Parathyroid adenoma (tissue), 2 donors: ENCODE data around the gene ITPR1.
A peak's percentile ranks its signal among the peaks of the same experiment; 100 is the strongest.

Experiments used
- H2AFZ ChIP-seq: fragments of 300-600 bp; sonication (generic); one replicate; pipeline ENCODE4 v1.7.0; 2017; ENCODE audit warnings: antibody characterized with exemption, mild to moderate bottlenecking
- H3K27ac ChIP-seq: fragments of 300-600 bp; sonication (generic); one replicate; pipeline ENCODE4 v1.7.0; 2017
- H3K27me3 ChIP-seq: fragments of 300-600 bp; sonication (generic); one replicate; pipeline ENCODE4 v1.7.0; 2017; ENCODE audit warnings: low read length; ENCODE audit not compliant: control insufficient read depth, insufficient read depth
- H3K36me3 ChIP-seq: fragments of 300-600 bp; sonication (generic); one replicate; pipeline ENCODE4 v1.7.0; 2017; ENCODE audit warnings: low read length; ENCODE audit not compliant: control insufficient read depth, insufficient read depth
- H3K4me1 ChIP-seq: fragments of 300-600 bp; sonication (generic); one replicate; pipeline ENCODE4 v1.7.0; 2017; ENCODE audit warnings: control low read depth
- H3K4me2 ChIP-seq: fragments of 300-600 bp; sonication (generic); one replicate; pipeline ENCODE4 v1.7.0; 2017; ENCODE audit warnings: low read length
- H3K4me3 ChIP-seq: fragments of 300-600 bp; sonication (generic); one replicate; pipeline ENCODE4 v1.7.0; 2017; ENCODE audit warnings: low read depth, low read length
- H3K79me2 ChIP-seq: fragments of 300-600 bp; sonication (generic); one replicate; pipeline ENCODE4 v1.7.0; 2017; ENCODE audit warnings: control low read depth
- H3K9ac ChIP-seq: fragments of 300-600 bp; sonication (generic); one replicate; pipeline ENCODE4 v1.7.0; 2017; ENCODE audit warnings: mild to moderate bottlenecking
- H3K9me3 ChIP-seq: fragments of 300-600 bp; sonication (generic); one replicate; pipeline ENCODE4 v1.7.0; 2017; ENCODE audit warnings: low read length; ENCODE audit not compliant: control insufficient read depth
- CTCF ChIP-seq: fragments of 300-600 bp; sonication (generic); IDR thresholded peaks from one replicate; pipeline ENCODE4 v1.7.0; 2017; ENCODE audit warnings: antibody characterized with exemption, mild to moderate bottlenecking
- donor health status: primary hyperparathyroidism.

ITPR1 gene

GRCh38 chr3:4862973-4863372 is 369.8 kb downstream of the ITPR1 start:
- Histone ChIP-seq H3K4me3 (no peak overlapping the region), H3K27me3 (no peaks in the 10 kb centered on the region), H3K4me1 (peaks cover 10% of the 10 kb centered on the region), H3K36me3 (no peaks in the 10 kb centered on the region), H3K79me2 (no peaks in the 10 kb centered on the region), H2AFZ (no peak overlapping the region), H3K9ac (no peak overlapping the region), H3K27ac (no peak overlapping the region), H3K4me2 (no peak overlapping the region), H3K9me3 (no peaks in the 10 kb centered on the region)
- TF ChIP-seq CTCF: no peak

- Histone ChIP-seq H2AFZ (no peak overlapping the region), H3K4me1 (peaks cover 11% of the 10 kb centered on the region), H3K79me2 (no peaks in the 10 kb centered on the region), H3K4me2 (no peak overlapping the region), H3K27ac (no peak overlapping the region), H3K9me3 (no peaks in the 10 kb centered on the region), H3K4me3 (no peak overlapping the region), H3K9ac (no peak overlapping the region), H3K36me3 (no peaks in the 10 kb centered on the region), H3K27me3 (no peaks in the 10 kb centered on the region)
- TF ChIP-seq CTCF: no peak
Observed at GRCh38 chr3:4864503-4864902, 371.4 kb downstream of the ITPR1 start.

- no peak for TF ChIP-seq CTCF
- no peak overlapping the region for H3K27ac ChIP-seq
- H3K4me2 ChIP-seq: no peak overlapping the region
Observed at GRCh38 chr3:4865714-4866113, 372.6 kb downstream of the ITPR1 start.

GRCh38 chr3:4866866-4867265 is 373.7 kb downstream of the ITPR1 start:
- H3K4me2 ChIP-seq: peak overlapping the region; percentile 76
- no peaks in the 10 kb centered on the region for H3K27me3 ChIP-seq
- H3K27ac ChIP-seq: peak overlapping the region; percentile 95
- H3K9ac ChIP-seq: no peak overlapping the region
- H3K9me3 ChIP-seq: no peaks in the 10 kb centered on the region
- peak overlapping the region; percentile 59 for H3K4me3 ChIP-seq
- no peak for TF ChIP-seq CTCF
- peaks cover 11% of the 10 kb centered on the region for H3K4me1 ChIP-seq
- H2AFZ ChIP-seq: peak overlapping the region; percentile 86
- H3K36me3 ChIP-seq: no peaks in the 10 kb centered on the region
- no peaks in the 10 kb centered on the region for H3K79me2 ChIP-seq

More at GRCh38 chr3:4865714-4866113, 372.6 kb downstream of the ITPR1 start:
- no peak overlapping the region for H3K9ac ChIP-seq
- H3K9me3 ChIP-seq: no peaks in the 10 kb centered on the region
- H3K27me3 ChIP-seq: no peaks in the 10 kb centered on the region
- no peak overlapping the region for H2AFZ ChIP-seq
- no peaks in the 10 kb centered on the region for H3K36me3 ChIP-seq
- peaks cover 11% of the 10 kb centered on the region for H3K4me1 ChIP-seq
- no peak overlapping the region for H3K4me3 ChIP-seq
- H3K79me2 ChIP-seq: no peaks in the 10 kb centered on the region

- H3K9ac ChIP-seq: no peak overlapping the region
- no peak for TF ChIP-seq CTCF
- no peaks in the 10 kb centered on the region for H3K79me2 ChIP-seq
- no peak overlapping the region for H3K4me2 ChIP-seq
- no peaks in the 10 kb centered on the region for H3K27me3 ChIP-seq
- no peaks in the 10 kb centered on the region for H3K36me3 ChIP-seq
- H3K4me3 ChIP-seq: no peak overlapping the region
- no peak overlapping the region for H3K27ac ChIP-seq
- no peaks in the 10 kb centered on the region for H3K4me1 ChIP-seq
- H2AFZ ChIP-seq: no peak overlapping the region
- H3K9me3 ChIP-seq: no peaks in the 10 kb centered on the region
Observed at GRCh38 chr3:4877173-4877787, 384.1 kb downstream of the ITPR1 start.
